Ectodermal cell (in vitro differentiated cells): ENCODE data around the gene RNF13.
A peak's percentile ranks its signal among the peaks of the same experiment; 100 is the strongest.
"Not testable (repeated sequence)": the region's sequence is repeated elsewhere in the genome, so short reads cannot be mapped to it uniquely, and the experiment has no call there.

ENCODE experiments used
- H3K27ac ChIP-seq: 2 replicates; pipeline ENCODE4 v1.7.0; 2013; ENCODE audit warnings: mild to moderate bottlenecking, low read depth, low read length; ENCODE audit not compliant: insufficient read depth, poor library complexity, severe bottlenecking
- H3K27me3 ChIP-seq: 2 replicates; pipeline ENCODE4 v1.7.0; 2013; ENCODE audit warnings: mild to moderate bottlenecking, low read length; ENCODE audit not compliant: insufficient read depth, control insufficient read depth, poor library complexity, severe bottlenecking
- H3K36me3 ChIP-seq: one replicate; pipeline ENCODE4 v1.7.0; 2013; ENCODE audit warnings: low read length; ENCODE audit not compliant: control insufficient read depth, insufficient read depth
- H3K4me1 ChIP-seq: one replicate; pipeline ENCODE4 v1.7.0; 2013; ENCODE audit warnings: low read length; ENCODE audit not compliant: control insufficient read depth, insufficient read depth
- H3K4me3 ChIP-seq: 2 replicates; pipeline ENCODE4 v1.7.0; 2013; ENCODE audit warnings: low read depth, low read length, control low read depth; ENCODE audit not compliant: insufficient read depth
- H3K9me3 ChIP-seq: 2 replicates; pipeline ENCODE4 v1.7.0; 2013; ENCODE audit warnings: mild to moderate bottlenecking, low read length, moderate library complexity; ENCODE audit not compliant: control insufficient read depth
- WGBS, 2 experiments: methylation state at CpG; one replicate each; pipeline ENCODE4 v1.1.7; 2013; ENCODE audit warnings: missing lambda C conversion rate in 2 of 2; 5-methylcytosine and 5-hydroxymethylcytosine counted together

Gene RNF13

GRCh38 chr3:149971403-149972075 is 158.5 kb downstream of the RNF13 start:
- Histone ChIP-seq H3K36me3 (peaks cover 6% of the 10 kb centered on the region), H3K9me3 (no peaks in the 10 kb centered on the region), H3K27ac (peak overlapping the region; percentile 95), H3K4me3 (peak overlapping the region; percentile 87), H3K27me3 (no peaks in the 10 kb centered on the region), H3K4me1 (no peaks in the 10 kb centered on the region)
- WGBS, 2 experiments, result 1% methylated on average over 42 of the region's 42 CpGs

DNA sequence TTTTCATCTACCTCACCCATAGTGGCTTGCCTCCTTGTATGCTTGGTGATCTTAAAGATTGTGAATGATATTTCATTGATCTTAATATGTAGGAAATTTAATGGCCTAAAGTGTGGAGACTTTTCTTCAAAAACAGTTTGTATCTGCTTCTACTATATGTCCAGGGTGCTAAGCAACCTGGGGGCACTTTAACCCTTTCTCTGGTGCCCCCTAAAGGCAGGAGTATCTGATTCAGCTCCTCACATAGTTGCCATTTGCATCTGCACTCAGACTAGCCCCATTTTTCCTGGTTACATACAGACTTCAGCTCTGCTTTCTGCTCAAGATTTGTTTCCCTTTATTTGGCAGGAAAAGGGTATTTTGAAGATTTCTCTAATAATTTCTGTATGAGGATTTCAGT is 162.9 kb downstream of the RNF13 start:
- Histone ChIP-seq H3K36me3 (no peaks in the 10 kb centered on the region), H3K9me3 (no peaks in the 10 kb centered on the region), H3K4me3 (no peak overlapping the region), H3K27me3 (no peaks in the 10 kb centered on the region), H3K27ac (no peak overlapping the region), H3K4me1 (no peaks in the 10 kb centered on the region)

GRCh38 chr3:149977386-149977785 is 164.4 kb downstream of the RNF13 start:
- H3K9me3 ChIP-seq, result no peaks in the 10 kb centered on the region
- H3K36me3 ChIP-seq, result no peaks in the 10 kb centered on the region
- no peak overlapping the region for H3K4me3 ChIP-seq
- no peaks in the 10 kb centered on the region for H3K27me3 ChIP-seq
- WGBS, 2 experiments, result 94% methylated on average over 2 of the region's 2 CpGs; no CpG with 5 or more reads in 1 of the 2 experiments
- no peak overlapping the region for H3K27ac ChIP-seq
- no peaks in the 10 kb centered on the region for H3K4me1 ChIP-seq

GRCh38 chr3:149981979-149982378 is 169.0 kb downstream of the RNF13 start:
- not testable (repeated sequence) for H3K36me3 ChIP-seq, H3K27ac ChIP-seq, H3K4me3 ChIP-seq, H3K27me3 ChIP-seq, H3K9me3 ChIP-seq, H3K4me1 ChIP-seq
- WGBS, 2 experiments, result 97 to 100% methylated on average over 2 to 3 of the region's 10 CpGs

- H3K4me1 ChIP-seq, H3K27me3 ChIP-seq, H3K27ac ChIP-seq, H3K9me3 ChIP-seq, H3K4me3 ChIP-seq, H3K36me3 ChIP-seq: not testable (repeated sequence)
- WGBS, 2 experiments, result 92 to 95% methylated on average over 32 of the region's 32 CpGs
Measured at GRCh38 chr3:149983053-149983452, 170.0 kb downstream of the RNF13 start.

- no peak overlapping the region for H3K27ac ChIP-seq
- 93 to 99% methylated on average over 4 of the region's 4 CpGs for WGBS, 2 experiments
- H3K9me3 ChIP-seq, result no peaks in the 10 kb centered on the region
- H3K4me3 ChIP-seq, result no peak overlapping the region
- no peaks in the 10 kb centered on the region for H3K27me3 ChIP-seq
- H3K4me1 ChIP-seq, result no peaks in the 10 kb centered on the region
- H3K36me3 ChIP-seq, result no peaks in the 10 kb centered on the region
Measured at GRCh38 chr3:149983628-149984027, 170.6 kb downstream of the RNF13 start.

GRCh38 chr3:149989307-149989706 is 176.3 kb downstream of the RNF13 start:
- no peaks in the 10 kb centered on the region for H3K9me3 ChIP-seq
- H3K27me3 ChIP-seq, result no peaks in the 10 kb centered on the region
- H3K27ac ChIP-seq, result no peak overlapping the region
- no peaks in the 10 kb centered on the region for H3K4me1 ChIP-seq
- no peaks in the 10 kb centered on the region for H3K36me3 ChIP-seq
- no peak overlapping the region for H3K4me3 ChIP-seq
- 62 to 75% methylated on average over 2 of the region's 2 CpGs for WGBS, 2 experiments

DNA sequence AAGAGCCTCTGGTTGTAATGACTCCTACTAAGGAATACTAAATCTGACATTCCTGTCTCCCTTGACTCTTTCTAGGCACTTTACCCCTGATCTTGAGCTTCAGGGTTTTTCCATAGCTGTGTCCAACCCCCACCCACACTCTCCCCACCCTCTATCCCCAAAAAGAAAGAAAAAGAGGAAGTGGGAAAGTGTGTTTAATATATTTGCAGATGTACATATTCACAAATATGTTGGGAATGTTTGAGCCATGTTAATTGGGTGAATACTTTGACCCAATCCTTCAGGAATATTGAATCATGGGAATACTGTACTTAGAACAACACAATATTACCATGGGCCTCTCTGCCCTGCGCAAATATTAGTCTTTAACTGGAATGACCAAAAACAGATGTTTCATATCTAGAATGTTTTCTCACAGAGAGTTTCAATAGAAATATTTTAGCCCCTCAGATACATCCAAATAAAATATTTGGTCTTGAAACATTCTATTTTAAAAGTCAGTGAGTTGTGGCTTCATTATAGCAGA is 177.5 kb downstream of the RNF13 start:
- H3K27me3 ChIP-seq, result no peaks in the 10 kb centered on the region
- H3K9me3 ChIP-seq, result no peaks in the 10 kb centered on the region
- H3K4me1 ChIP-seq, result no peaks in the 10 kb centered on the region
- WGBS, 2 experiments, result 100% methylated on average over 1 of the region's 1 CpG
- no peak overlapping the region for H3K27ac ChIP-seq
- no peak overlapping the region for H3K4me3 ChIP-seq
- H3K36me3 ChIP-seq, result no peaks in the 10 kb centered on the region

- Histone ChIP-seq H3K27ac (no peak overlapping the region), H3K9me3 (peaks cover 2% of the 10 kb centered on the region), H3K4me3 (no peak overlapping the region), H3K27me3 (no peaks in the 10 kb centered on the region), H3K36me3 (no peaks in the 10 kb centered on the region), H3K4me1 (no peaks in the 10 kb centered on the region)
- WGBS, 2 experiments, result 79 to 95% methylated on average over 4 of the region's 4 CpGs
Measured at GRCh38 chr3:149992416-149993058, 179.5 kb downstream of the RNF13 start.

- no peaks in the 10 kb centered on the region for H3K4me1 ChIP-seq
- no peaks in the 10 kb centered on the region for H3K36me3 ChIP-seq
- H3K27me3 ChIP-seq, result no peaks in the 10 kb centered on the region
- peaks cover 2% of the 10 kb centered on the region for H3K9me3 ChIP-seq
- no peak overlapping the region for H3K27ac ChIP-seq
- H3K4me3 ChIP-seq, result no peak overlapping the region
- WGBS, 2 experiments, result 100% methylated on average over 1 of the region's 1 CpG; no CpG with 5 or more reads in 1 of the 2 experiments
Measured at GRCh38 chr3:149998946-149999345, 185.9 kb downstream of the RNF13 start.
